Esophagus (tissue), 2 donors: ENCODE measurements around the gene MED25. TPM values are rescaled to one million over a fixed set of nuclear protein-coding genes. Genes with fewer than 3 reads are reported as not detected.

Experiments used
- H3K27ac ChIP-seq, 2 donors: one replicate each; pipeline ENCODE4 v1.5.1; 2013; ENCODE audit warnings: low read depth in 2 of 2, mild to moderate bottlenecking in 2 of 2, inconsistent platforms in 1 of 2, low read length in 1 of 2, moderate library complexity in 1 of 2
- H3K27me3 ChIP-seq, 2 donors: one replicate each; pipeline ENCODE4 v1.6.1; 2013; ENCODE audit warnings: low read length in 2 of 2, control low read depth in 1 of 2, mild to moderate bottlenecking in 1 of 2; ENCODE audit not compliant: insufficient read depth in 2 of 2, control insufficient read depth in 1 of 2
- H3K36me3 ChIP-seq, 2 donors: one replicate each; pipeline ENCODE4 v1.6.1; 2013; ENCODE audit warnings: low read length in 1 of 2; ENCODE audit not compliant: control insufficient read depth in 2 of 2, insufficient read depth in 2 of 2
- H3K4me1 ChIP-seq, 2 donors: one replicate each; pipeline ENCODE4 v1.6.1; 2013; ENCODE audit warnings: low read length in 1 of 2; ENCODE audit not compliant: control insufficient read depth in 2 of 2, insufficient read depth in 2 of 2
- H3K4me3 ChIP-seq, 2 donors: one replicate each; pipeline ENCODE4 v1.5.1; 2013; ENCODE audit warnings: low read length in 2 of 2, mild to moderate bottlenecking in 2 of 2, low read depth in 1 of 2, moderate library complexity in 1 of 2
- H3K9me3 ChIP-seq, 2 donors: one replicate each; pipeline ENCODE4 v1.6.1; 2013; ENCODE audit warnings: mild to moderate bottlenecking in 2 of 2, low read depth in 1 of 2, low read length in 1 of 2, moderate library complexity in 1 of 2; ENCODE audit not compliant: control insufficient read depth in 2 of 2, insufficient read depth in 1 of 2
- WGBS, 2 donors: extraction: QIAGEN DNeasy Blood & Tissue Kit; methylation state at CpG; one replicate each; pipeline ENCODE4 v1.1.7; 2013; 5-methylcytosine and 5-hydroxymethylcytosine counted together
- polyA plus RNA-seq, 2 donors: library from polyadenylated mRNA; stranded (reverse); fragments of 200-250 nt; gene quantifications; one replicate each; pipeline ENCODE4 v1.2.3, GENCODE V29; 2013
- donor health status: healthy with polysubstance abuse.
- donor health status: Bipolar disorder and iron deficiency.

MED25 gene
- polyA plus RNA-seq, 2 donors: 27.7 to 54.9 TPM

DNA sequence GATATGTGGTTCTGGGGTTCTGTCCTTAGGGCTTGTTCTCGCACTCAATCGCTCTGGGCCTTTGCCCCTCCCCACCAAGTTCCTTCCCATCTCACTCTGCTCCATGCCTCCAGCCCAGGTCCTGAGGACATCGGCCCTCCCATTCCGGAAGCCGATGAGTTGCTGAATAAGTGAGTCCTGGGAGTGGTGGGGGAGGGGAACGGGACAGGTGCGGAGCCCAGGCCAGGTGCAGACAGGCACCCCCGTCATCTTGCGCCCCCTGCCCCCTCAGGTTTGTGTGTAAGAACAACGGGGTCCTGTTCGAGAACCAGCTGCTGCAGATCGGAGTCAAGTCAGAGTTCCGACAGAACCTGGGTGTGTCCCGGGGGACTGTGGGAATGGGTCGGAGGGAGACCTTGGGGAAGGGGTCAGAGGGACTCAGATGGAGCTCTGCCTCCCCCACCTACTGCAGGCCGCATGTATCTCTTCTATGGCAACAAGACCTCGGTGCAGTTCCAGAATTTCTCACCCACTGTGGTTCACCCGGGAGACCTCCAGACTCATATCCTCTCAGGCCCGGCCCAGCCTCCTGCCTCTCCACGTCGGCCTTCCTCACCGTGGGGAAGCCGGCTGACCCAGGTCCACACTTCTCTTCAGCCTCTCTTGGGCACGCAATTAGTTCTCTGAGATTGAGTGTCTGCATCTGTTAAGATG, 15.1 kb upstream of the MED25 start:
- no peaks in the 10 kb centered on the region for H3K4me1 ChIP-seq
- H3K36me3 ChIP-seq: peaks cover 9 to 60% of the 10 kb centered on the region in 2 donors
- WGBS, 2 donors: 86 to 89% methylated on average over 24 of the region's 24 CpGs
- H3K27ac ChIP-seq: peak overlapping the region in 1 of 2 donors; percentile 19
- no peaks in the 10 kb centered on the region for H3K27me3 ChIP-seq
- H3K4me3 ChIP-seq: no peak overlapping the region
- no peaks in the 10 kb centered on the region for H3K9me3 ChIP-seq

DNA sequence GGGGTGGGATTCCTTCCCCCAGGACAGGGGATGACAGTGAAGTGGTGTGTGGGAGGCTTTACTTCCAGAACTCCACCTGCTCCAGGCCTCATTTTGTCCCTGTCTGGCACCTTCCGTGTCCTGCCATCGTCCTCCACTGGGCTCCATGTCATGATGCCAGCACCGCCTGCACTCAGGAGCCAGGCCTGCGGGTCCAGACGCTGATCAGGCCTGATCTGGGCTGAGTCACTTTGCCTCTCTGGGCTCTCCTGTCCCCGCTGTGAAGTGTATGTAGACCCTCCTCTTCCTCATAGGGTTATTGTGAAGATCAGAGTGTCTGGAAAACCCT, 14.6 kb upstream of the MED25 start:
- WGBS, 2 donors: 76 to 78% methylated on average over 6 of the region's 6 CpGs
- H3K4me3 ChIP-seq: no peak overlapping the region
- H3K9me3 ChIP-seq: no peaks in the 10 kb centered on the region
- H3K27me3 ChIP-seq: no peaks in the 10 kb centered on the region
- H3K27ac ChIP-seq: no peak overlapping the region
- peaks cover 0 to 2% of the 10 kb centered on the region in 2 donors for H3K4me1 ChIP-seq
- H3K36me3 ChIP-seq: peaks cover 9 to 55% of the 10 kb centered on the region in 2 donors

DNA sequence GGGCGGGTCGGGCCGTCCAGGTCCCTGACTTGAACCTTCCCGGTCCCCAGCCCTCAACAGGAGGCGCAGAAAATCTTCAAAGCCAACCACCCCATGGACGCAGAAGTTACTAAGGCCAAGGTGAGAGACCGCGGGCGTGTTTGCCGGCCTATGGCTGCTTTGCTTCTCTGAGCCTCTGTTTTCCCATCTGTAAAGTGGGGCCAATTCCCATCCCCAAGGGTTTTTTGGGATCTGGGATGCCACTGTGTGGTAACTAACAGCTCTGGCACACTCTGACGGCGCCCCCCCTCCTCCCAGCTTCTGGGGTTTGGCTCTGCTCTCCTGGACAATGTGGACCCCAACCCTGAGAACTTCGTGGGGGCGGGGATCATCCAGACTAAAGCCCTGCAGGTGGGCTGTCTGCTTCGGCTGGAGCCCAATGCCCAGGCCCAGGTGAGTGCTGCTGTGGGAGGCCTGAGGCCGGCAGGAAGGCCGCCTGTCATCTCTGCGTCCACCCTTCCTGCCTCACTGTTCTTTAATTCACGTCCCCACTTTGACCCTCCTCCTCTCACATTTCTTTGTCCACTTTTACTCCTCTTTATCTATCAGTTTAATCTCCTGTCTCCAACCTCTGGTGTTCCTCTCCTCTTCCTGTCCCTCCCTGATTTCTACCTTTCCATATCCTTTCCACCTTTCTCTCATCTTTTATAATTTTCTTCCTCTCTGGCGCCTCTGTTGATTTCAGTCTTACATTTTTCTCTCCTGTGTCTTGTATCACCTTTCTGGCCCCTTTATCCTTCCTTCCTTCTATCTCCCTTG, 12.1 kb upstream of the MED25 start:
- 82 to 84% methylated on average over 20 of the region's 20 CpGs for WGBS, 2 donors
- Histone ChIP-seq H3K27me3 (no peaks in the 10 kb centered on the region), H3K4me3 (no peak overlapping the region), H3K4me1 (peaks cover 4 to 9% of the 10 kb centered on the region in 2 donors), H3K36me3 (peaks cover 5 to 31% of the 10 kb centered on the region in 2 donors), H3K9me3 (no peaks in the 10 kb centered on the region), H3K27ac (no peak overlapping the region)

DNA sequence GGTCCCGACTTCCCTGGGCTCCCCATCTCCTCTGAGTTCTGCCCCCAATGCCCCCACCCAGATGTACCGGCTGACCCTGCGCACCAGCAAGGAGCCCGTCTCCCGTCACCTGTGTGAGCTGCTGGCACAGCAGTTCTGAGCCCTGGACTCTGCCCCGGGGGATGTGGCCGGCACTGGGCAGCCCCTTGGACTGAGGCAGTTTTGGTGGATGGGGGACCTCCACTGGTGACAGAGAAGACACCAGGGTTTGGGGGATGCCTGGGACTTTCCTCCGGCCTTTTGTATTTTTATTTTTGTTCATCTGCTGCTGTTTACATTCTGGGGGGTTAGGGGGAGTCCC, 11.5 kb upstream of the MED25 start:
- Histone ChIP-seq H3K27me3 (no peaks in the 10 kb centered on the region), H3K4me1 (peaks cover 4 to 9% of the 10 kb centered on the region in 2 donors), H3K36me3 (peaks cover 5 to 28% of the 10 kb centered on the region in 2 donors), H3K9me3 (no peaks in the 10 kb centered on the region), H3K27ac (no peak overlapping the region), H3K4me3 (no peak overlapping the region)
- 87 to 92% methylated on average over 8 of the region's 8 CpGs for WGBS, 2 donors

DNA sequence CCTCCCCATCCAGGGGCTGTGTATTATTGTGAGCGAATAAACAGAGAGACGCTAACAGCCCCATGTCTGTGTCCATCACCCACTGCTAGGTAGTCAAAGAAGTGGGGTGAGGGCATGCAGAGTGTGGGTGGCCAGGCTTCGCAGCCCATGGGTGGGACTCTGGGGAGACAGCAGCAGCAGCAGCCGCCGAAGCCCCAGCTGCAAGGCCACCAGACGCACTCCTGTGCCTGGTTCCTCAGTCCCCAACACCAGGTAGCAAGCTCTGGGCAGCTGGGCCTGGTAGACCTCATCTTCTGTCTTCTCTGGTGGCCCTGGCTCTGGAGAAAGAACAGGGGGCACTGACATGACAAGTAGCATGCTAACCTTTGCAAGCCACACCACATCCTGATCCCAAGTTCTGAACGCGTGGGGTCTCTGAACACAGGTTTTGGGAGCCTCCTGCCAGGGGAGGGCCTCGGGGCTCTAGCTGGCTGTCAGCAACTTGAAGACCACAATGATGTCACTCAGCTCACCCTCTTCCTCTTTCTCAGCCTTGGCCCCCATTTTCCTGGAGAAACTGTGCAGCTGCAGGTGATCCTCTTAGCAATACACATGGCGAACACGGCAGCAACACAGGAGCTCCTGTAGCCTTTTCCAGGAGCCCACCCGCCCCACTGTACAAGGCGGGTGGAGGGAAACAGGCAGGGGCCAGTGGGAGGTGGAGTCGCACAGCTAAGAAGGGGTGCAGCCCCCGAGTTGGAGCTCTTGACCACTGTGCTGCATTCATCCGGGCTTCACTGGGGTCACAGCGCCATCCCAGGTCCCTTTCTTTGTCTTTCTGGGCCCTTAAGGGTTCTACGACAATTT, 10.8 kb upstream of the MED25 start:
- peak overlapping the region in 1 of 2 donors; percentile 5 for H3K27ac ChIP-seq
- H3K4me3 ChIP-seq: no peak overlapping the region
- peaks cover 5 to 21% of the 10 kb centered on the region in 2 donors for H3K36me3 ChIP-seq
- peaks cover 4 to 9% of the 10 kb centered on the region in 2 donors for H3K4me1 ChIP-seq
- WGBS, 2 donors: 82 to 87% methylated on average over 18 of the region's 18 CpGs
- H3K9me3 ChIP-seq: no peaks in the 10 kb centered on the region
- H3K27me3 ChIP-seq: no peaks in the 10 kb centered on the region

DNA sequence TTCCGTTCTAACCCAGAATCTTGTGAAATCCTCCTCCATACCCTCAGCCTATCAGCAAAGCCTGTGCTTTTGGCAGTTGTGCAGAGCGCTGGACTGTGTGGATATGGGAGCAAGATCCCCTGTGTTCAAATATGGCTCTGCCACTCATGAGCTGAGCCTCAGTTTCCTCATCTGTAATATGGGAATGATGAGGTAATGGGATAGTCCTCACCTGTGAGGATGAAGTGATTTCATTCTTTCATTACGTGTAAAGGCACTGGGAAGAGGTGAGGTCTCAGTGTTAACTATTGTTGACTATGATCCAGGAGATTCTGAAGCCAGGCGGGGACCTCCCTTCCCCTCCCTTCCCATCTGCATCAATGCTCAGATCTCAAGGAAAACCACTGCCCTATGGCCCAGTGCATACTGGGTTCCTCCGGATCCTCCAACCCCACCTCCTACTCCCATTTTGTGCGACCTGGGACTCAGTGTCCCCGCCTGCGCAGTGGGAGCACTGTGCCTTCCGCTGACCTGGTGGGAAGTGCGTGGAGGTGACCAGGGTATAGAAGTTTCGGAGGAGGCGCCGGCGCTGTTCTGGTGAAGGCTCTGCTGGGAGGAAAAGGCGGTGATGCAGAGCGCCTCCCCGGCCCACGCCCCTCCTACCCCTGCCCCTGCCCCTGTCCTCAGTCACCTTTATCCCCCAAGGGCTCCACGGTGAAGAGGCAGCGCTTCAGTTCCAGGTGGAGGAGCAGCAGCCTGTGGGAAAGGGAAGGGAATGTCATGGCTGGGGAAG, 10.0 kb upstream of the MED25 start:
- WGBS, 2 donors: 78 to 80% methylated on average over 20 of the region's 20 CpGs
- H3K27me3 ChIP-seq: no peaks in the 10 kb centered on the region
- H3K36me3 ChIP-seq: peaks cover 5 to 15% of the 10 kb centered on the region in 2 donors
- H3K27ac ChIP-seq: peak overlapping the region in 1 of 2 donors; percentile 34
- peak overlapping the region in 1 of 2 donors; percentile 60 for H3K4me3 ChIP-seq
- no peaks in the 10 kb centered on the region for H3K9me3 ChIP-seq
- peaks cover 4 to 9% of the 10 kb centered on the region in 2 donors for H3K4me1 ChIP-seq

DNA sequence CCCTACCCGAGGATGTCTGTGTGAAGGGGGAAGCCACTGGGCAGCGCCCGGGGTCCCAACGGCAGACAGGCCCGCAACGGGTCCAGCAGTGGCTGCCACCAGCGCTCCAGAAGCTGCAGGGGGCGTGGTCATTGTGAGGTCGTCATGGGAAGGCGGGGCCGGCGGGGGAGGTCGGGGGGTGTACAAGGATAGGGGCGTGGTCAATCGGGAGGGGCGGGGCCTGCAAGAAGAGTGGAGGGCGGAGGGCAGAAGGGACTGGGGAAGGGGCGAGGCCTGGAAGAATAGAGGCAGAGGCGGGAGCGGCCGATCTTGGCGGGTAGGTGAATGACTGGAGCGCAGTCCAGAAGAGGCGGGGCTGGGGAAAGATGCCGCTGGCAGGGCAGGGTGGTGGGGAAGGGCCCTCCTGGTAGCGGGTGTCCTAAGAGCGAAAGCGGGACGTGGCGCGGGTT, 9.4 kb upstream of the MED25 start:
- Histone ChIP-seq H3K36me3 (peaks cover 0 to 8% of the 10 kb centered on the region in 2 donors), H3K27me3 (no peaks in the 10 kb centered on the region), H3K27ac (peak overlapping the region; percentile 68 to 77), H3K4me1 (peaks cover 4 to 9% of the 10 kb centered on the region in 2 donors), H3K9me3 (no peaks in the 10 kb centered on the region), H3K4me3 (peak overlapping the region; percentile 60 to 78)
- 3% methylated on average over 31 of the region's 31 CpGs for WGBS, 2 donors

DNA sequence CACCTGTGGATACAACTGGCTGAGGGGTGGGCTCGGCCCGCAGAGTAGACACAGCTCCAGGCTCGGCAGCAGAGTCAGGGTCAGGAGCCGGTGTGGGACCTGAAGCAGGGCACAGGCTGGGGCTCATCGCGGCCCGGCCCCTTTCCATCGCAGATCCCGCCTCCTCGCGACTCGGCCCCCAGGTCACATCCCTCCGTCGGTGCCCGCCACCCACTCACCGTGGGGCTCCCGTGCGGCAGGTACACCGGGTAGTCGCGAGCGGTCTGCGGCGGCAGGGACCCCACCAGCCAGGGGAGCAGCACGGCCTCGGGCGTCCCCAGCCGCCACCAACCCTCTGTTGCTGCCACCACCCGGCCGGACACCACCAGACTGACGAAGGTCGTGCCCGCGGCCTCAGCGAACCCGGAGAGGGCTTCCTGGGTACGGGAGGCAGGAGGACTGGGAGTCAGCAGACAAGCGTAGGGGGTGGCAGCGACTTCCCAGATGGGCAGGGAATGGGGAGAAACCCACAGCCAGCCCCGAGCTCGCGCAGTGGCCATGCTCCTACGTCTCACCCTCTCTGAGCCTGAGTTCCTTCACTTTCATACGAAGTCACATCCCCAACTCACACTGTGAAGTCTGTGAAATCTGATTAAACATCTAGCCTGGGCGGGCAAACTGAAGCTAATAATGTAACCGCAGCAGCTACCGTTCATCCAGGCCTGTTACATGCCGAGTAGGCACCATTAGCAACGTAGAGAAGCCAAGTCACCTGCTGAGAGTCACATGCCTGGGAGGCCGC, 8.7 kb upstream of the MED25 start:
- no peaks in the 10 kb centered on the region for H3K27me3 ChIP-seq
- peaks cover 4 to 10% of the 10 kb centered on the region in 2 donors for H3K4me1 ChIP-seq
- no peaks in the 10 kb centered on the region for H3K9me3 ChIP-seq
- peaks cover 0 to 7% of the 10 kb centered on the region in 2 donors for H3K36me3 ChIP-seq
- H3K27ac ChIP-seq: peak overlapping the region; percentile 68 to 77
- WGBS, 2 donors: 7% methylated on average over 49 to 50 of the region's 50 CpGs
- peak overlapping the region; percentile 60 to 78 for H3K4me3 ChIP-seq
